ENCODE data around the gene CTDNEP1.
"Not testable (repeated sequence)": the region's sequence is repeated elsewhere in the genome, so short reads cannot be mapped to it uniquely, and the experiment has no call there.

Gene CTDNEP1

GRCh38 chr17:7243838-7244237 is 7.7 kb downstream of the CTDNEP1 start:
- DNase-seq, result not testable (repeated sequence)

- no peak for DNase-seq
Observed at GRCh38 chr17:7243453-7243729, 8.1 kb downstream of the CTDNEP1 start.

GRCh38 chr17:7242717-7243452 is 8.6 kb downstream of the CTDNEP1 start:
- DNase-seq, result peak; percentile 95

GRCh38 chr17:7241783-7242716 is 9.5 kb downstream of the CTDNEP1 start, which contains the start of gene GABARAP:
Gene GABARAP (minus strand): TSS chr17:7242449. CDS start chr17:7242330, 119 bp downstream.
- DNase-seq, result peak; percentile 99

GRCh38 chr17:7241090-7241733 is 10.3 kb downstream of the CTDNEP1 start:
- DNase-seq, result no peak

- DNase-seq, result no peak
Observed at GRCh38 chr17:7240375-7240774, 11.2 kb downstream of the CTDNEP1 start.

GRCh38 chr17:7239091-7240027 is 12.2 kb downstream of the CTDNEP1 start, which contains the start of gene PHF23:
Gene PHF23 (minus strand): TSS chr17:7239457. CDS start chr17:7239279, 178 bp downstream.
- peak; percentile 98 for DNase-seq

GRCh38 chr17:7238420-7239090 is 13.0 kb downstream of the CTDNEP1 start:
- DNase-seq, result no peak

GRCh38 chr17:7237761-7238419 is 13.6 kb downstream of the CTDNEP1 start:
- peak; percentile 94 for DNase-seq

- no peak for DNase-seq
Observed at GRCh38 chr17:7237266-7237760, 14.2 kb downstream of the CTDNEP1 start.

- no peak for DNase-seq
Observed at GRCh38 chr17:7236808-7237207, 14.7 kb downstream of the CTDNEP1 start.

GRCh38 chr17:7235693-7236665 is 15.6 kb downstream of the CTDNEP1 start:
- no peak for DNase-seq

- peak; percentile 95 for DNase-seq
Observed at GRCh38 chr17:7234083-7234951, 17.2 kb downstream of the CTDNEP1 start, which contains the start of gene DVL2. Gene DVL2 (minus strand): TSS chr17:7234517. CDS start chr17:7234262, 255 bp downstream.

GRCh38 chr17:7233701-7234082 is 17.8 kb downstream of the CTDNEP1 start:
- DNase-seq, result no peak

- DNase-seq, result no peak
Observed at GRCh38 chr17:7232114-7232513, 19.4 kb downstream of the CTDNEP1 start.

- no peak for DNase-seq
Observed at GRCh38 chr17:7229504-7229903, 22.0 kb downstream of the CTDNEP1 start.

GRCh38 chr17:7228920-7229319 is 22.6 kb downstream of the CTDNEP1 start:
- no peak for DNase-seq
